Cardiac fibroblast (primary cell): ENCODE results near the gene PLEKHG4.

Experiments
- DNase-seq, 2 donors: peaks; one replicate each; pipeline versions ENCODE4 v3.0.0 to v3.0.0-alpha.2; 2010; ENCODE audit warnings: low read depth in 2 of 2
- H3K4me3 ChIP-seq, 2 donors: replicated peaks in 1 of 2; 1 replicate in 1 of 2; 2 replicates in 1 of 2; pipeline ENCODE4 v1.5.1; 2011; ENCODE audit warnings: low read depth in 2 of 2, low read length in 2 of 2, mild to moderate bottlenecking in 2 of 2, moderate library complexity in 1 of 2
- CTCF ChIP-seq: IDR thresholded peaks from one replicate; pipeline ENCODE4 v1.5.1; 2011; ENCODE audit warnings: low read depth, mild to moderate bottlenecking, low read length, inconsistent platforms

PLEKHG4 gene

GRCh38 chr16:67279296-67280089, at the start of gene PLEKHG4:
TSS of gene PLEKHG4 (plus strand) at chr16:67279532. CDS start at chr16:67280045, 513 bp downstream.
- TF ChIP-seq CTCF = peak; percentile 27
- peak within 1 kb of the TSS; percentile 36 to 50 for H3K4me3 ChIP-seq
- DNase-seq = peak; percentile 53 to 68

GRCh38 chr16:67229906-67230808, 49.2 kb upstream of the PLEKHG4 start:
- DNase-seq = no peak
- TF ChIP-seq CTCF = no peak
- no peak overlapping the region for H3K4me3 ChIP-seq

GRCh38 chr16:67230809-67231660, 48.3 kb upstream of the PLEKHG4 start:
- TF ChIP-seq CTCF = no peak
- no peak overlapping the region for H3K4me3 ChIP-seq
- no peak for DNase-seq

- no peak for DNase-seq
- no peak for TF ChIP-seq CTCF
- no peak overlapping the region for H3K4me3 ChIP-seq
Measured at GRCh38 chr16:67233596-67233995, 45.7 kb upstream of the PLEKHG4 start.

- TF ChIP-seq CTCF = no peak
- no peak for DNase-seq
- H3K4me3 ChIP-seq = no peak overlapping the region
Measured at GRCh38 chr16:67234180-67234597, 45.1 kb upstream of the PLEKHG4 start.

- no peak for TF ChIP-seq CTCF
- no peak for DNase-seq
- H3K4me3 ChIP-seq = no peak overlapping the region
Measured at GRCh38 chr16:67235816-67236562, 43.3 kb upstream of the PLEKHG4 start.
